ENCODE measurements around the gene ADGRB3. TPM values are rescaled to one million over a fixed set of nuclear protein-coding genes. Genes with fewer than 3 reads are reported as not detected.
A peak's percentile ranks its signal among the peaks of the same experiment; 100 is the strongest.

ADGRB3 gene
- total and polyA plus RNA-seq, 2 experiments from 2014 or later: not detected

DNA sequence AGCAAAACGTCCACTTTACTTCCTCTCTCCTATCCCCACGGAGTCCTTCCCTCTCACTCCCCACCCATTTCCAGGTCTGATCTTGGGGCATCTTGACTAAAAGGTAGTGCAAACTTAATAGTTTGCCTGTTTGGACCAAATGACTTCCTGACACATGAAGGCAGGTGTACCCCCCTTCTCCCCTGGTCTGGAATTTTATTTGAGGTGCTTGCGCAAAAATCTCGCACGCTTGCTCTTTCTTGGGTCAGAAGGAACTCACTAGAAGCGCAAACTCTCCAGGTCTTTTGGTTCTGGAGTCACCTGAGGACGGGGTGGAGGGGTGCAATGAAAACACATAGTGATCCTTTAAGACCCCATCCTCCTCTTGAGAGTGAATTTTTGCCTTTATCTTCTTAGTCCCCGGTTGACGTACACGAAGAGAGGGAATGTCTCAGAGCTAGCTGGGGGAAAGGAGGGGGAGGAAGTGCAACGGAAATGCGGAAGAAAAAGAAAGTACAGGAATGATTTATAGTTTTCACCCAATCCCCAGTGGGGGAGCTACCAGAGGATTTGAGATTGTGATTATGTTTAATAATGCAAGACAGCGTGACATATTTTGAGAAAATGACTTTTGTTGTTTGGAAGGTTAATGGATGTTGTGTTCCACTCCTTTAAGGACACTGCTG lies 4.9 kb downstream of the ADGRB3 start:
- H3K4me2 ChIP-seq (ENCODE audit: unreplicated experiment): no peak overlapping the region
- H3K27ac ChIP-seq: no peak overlapping the region
- no peaks in the 10 kb centered on the region for H4K20me1 ChIP-seq (ENCODE audit: insufficient read depth)
- H2AFZ ChIP-seq: peak overlapping the region; percentile 46; the same call in 1 of the 2 replicates
- H3K4me3 ChIP-seq: no peak overlapping the region
- no peaks in the 10 kb centered on the region for H3K4me1 ChIP-seq (ENCODE audit: insufficient read depth)
- H3K79me2 ChIP-seq (ENCODE audit: insufficient read depth): no peaks in the 10 kb centered on the region
- no peaks in the 10 kb centered on the region for H3F3A ChIP-seq (ENCODE audit: insufficient read depth)
- peaks cover 33% of the 10 kb centered on the region for H3K27me3 ChIP-seq (replicated peaks; ENCODE audit: insufficient read depth)
- in situ Hi-C loops (cut with MboI): no loop called here
- no peaks in the 10 kb centered on the region for H3K9me3 ChIP-seq (ENCODE audit: low read depth)
- H3K9me2 ChIP-seq (ENCODE audit: insufficient read depth): no peaks in the 10 kb centered on the region
- 31 to 32% methylated on average over 13 of the region's 13 CpGs for WGBS, 2 experiments (ENCODE audit: low coverage in 1 of 2, low lambda C conversion rate in 2 of 2, missing lambda C conversion rate in 2 of 2)
- TF ChIP-seq EZH2 (IDR thresholded peaks at IDR 0.05; ENCODE audit: insufficient read depth, poor library complexity, severe bottlenecking) (no peak), EZH2phosphoT487 (IDR thresholded peaks at IDR 0.05; ENCODE audit: insufficient read depth, low read depth) (no peak)
- no peaks in the 10 kb centered on the region for H3K36me3 ChIP-seq (ENCODE audit: low read depth)
- DNase-seq: no peak
- H3K9ac ChIP-seq: no peak overlapping the region

GRCh38 chr6:68640491-68640835 lies 5.4 kb downstream of the ADGRB3 start:
- Histone ChIP-seq H3K36me3 (ENCODE audit: low read depth) (no peaks in the 10 kb centered on the region), H3K27ac (no peak overlapping the region), H4K20me1 (ENCODE audit: insufficient read depth) (no peaks in the 10 kb centered on the region), H3K4me2 (ENCODE audit: unreplicated experiment) (no peak overlapping the region), H3K4me1 (ENCODE audit: insufficient read depth) (no peaks in the 10 kb centered on the region), H2AFZ (peak overlapping the region; percentile 46; the same call in 1 of the 2 replicates), H3K9ac (no peak overlapping the region), H3F3A (ENCODE audit: insufficient read depth) (no peaks in the 10 kb centered on the region), H3K4me3 (no peak overlapping the region), H3K79me2 (ENCODE audit: insufficient read depth) (no peaks in the 10 kb centered on the region), H3K9me2 (ENCODE audit: insufficient read depth) (no peaks in the 10 kb centered on the region), H3K9me3 (ENCODE audit: low read depth) (no peaks in the 10 kb centered on the region), H3K27me3 (replicated peaks; ENCODE audit: insufficient read depth) (peaks cover 30% of the 10 kb centered on the region)
- WGBS, 2 experiments (ENCODE audit: low coverage in 1 of 2, low lambda C conversion rate in 2 of 2, missing lambda C conversion rate in 2 of 2): 0 to 2% methylated on average over 3 of the region's 3 CpGs
- in situ Hi-C loops (cut with MboI): no loop called here
- TF ChIP-seq EZH2phosphoT487 (IDR thresholded peaks at IDR 0.05; ENCODE audit: insufficient read depth, low read depth) (no peak), EZH2 (IDR thresholded peaks at IDR 0.05; ENCODE audit: insufficient read depth, poor library complexity, severe bottlenecking) (no peak)
- DNase-seq: no peak

DNA sequence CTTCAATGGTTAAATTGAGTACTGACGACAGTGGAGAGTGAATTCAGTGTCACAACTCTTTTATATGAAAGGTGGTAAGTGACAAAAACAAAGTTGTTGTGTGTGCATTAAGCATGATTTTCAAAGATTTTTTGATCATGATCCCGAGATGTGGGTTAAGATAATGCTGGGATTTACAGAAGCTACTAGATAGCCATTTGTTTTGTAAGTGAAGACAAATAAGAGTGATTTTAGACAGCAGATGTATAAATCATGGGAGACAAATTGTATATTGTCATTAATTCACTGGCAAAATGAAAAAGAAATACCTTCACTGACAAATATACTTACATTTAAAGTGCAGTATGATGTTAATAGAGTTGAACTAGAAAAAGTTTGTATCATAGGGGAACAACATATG lies 6.1 kb downstream of the ADGRB3 start:
- Histone ChIP-seq H3K4me2 (ENCODE audit: unreplicated experiment) (no peak overlapping the region), H3K27ac (no peak overlapping the region), H3F3A (ENCODE audit: insufficient read depth) (no peaks in the 10 kb centered on the region), H4K20me1 (ENCODE audit: insufficient read depth) (no peaks in the 10 kb centered on the region), H3K36me3 (ENCODE audit: low read depth) (no peaks in the 10 kb centered on the region), H3K4me3 (no peak overlapping the region), H3K9me3 (ENCODE audit: low read depth) (no peaks in the 10 kb centered on the region), H3K9ac (no peak overlapping the region), H3K4me1 (ENCODE audit: insufficient read depth) (no peaks in the 10 kb centered on the region), H3K79me2 (ENCODE audit: insufficient read depth) (no peaks in the 10 kb centered on the region), H2AFZ (no peak overlapping the region), H3K9me2 (ENCODE audit: insufficient read depth) (no peaks in the 10 kb centered on the region), H3K27me3 (replicated peaks; ENCODE audit: insufficient read depth) (peaks cover 23% of the 10 kb centered on the region)
- TF ChIP-seq EZH2phosphoT487 (IDR thresholded peaks at IDR 0.05; ENCODE audit: insufficient read depth, low read depth): no peak
- TF ChIP-seq EZH2 (IDR thresholded peaks at IDR 0.05; ENCODE audit: insufficient read depth, poor library complexity, severe bottlenecking): no peak
- in situ Hi-C loops (cut with MboI): no loop called here
- 48 to 65% methylated on average over 2 of the region's 2 CpGs for whole genome bisulfite sequencing, 2 experiments (ENCODE audit: low coverage in 1 of 2, low lambda C conversion rate in 2 of 2, missing lambda C conversion rate in 2 of 2)
- DNase-seq: no peak

DNA sequence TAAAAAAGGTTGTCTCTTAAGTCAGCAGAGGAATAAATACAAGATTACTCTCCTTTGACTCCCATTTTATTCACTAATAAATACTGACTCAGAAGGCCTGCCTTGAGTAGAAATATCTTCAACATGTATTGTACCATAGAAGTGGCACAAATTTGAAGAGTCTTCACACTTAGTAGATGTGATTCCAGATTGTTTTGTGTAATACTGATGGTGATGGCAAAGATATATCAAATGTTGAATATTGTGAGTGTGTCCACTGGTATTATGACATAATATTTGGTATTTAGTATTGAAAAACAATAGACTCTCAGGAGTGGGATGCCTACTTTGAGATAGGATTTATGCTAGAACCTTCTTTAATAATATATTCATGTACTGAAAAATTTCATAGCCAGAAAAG lies 7.0 kb downstream of the ADGRB3 start:
- TF ChIP-seq EZH2 (IDR thresholded peaks at IDR 0.05; ENCODE audit: insufficient read depth, poor library complexity, severe bottlenecking) (no peak), EZH2phosphoT487 (IDR thresholded peaks at IDR 0.05; ENCODE audit: insufficient read depth, low read depth) (no peak)

DNA sequence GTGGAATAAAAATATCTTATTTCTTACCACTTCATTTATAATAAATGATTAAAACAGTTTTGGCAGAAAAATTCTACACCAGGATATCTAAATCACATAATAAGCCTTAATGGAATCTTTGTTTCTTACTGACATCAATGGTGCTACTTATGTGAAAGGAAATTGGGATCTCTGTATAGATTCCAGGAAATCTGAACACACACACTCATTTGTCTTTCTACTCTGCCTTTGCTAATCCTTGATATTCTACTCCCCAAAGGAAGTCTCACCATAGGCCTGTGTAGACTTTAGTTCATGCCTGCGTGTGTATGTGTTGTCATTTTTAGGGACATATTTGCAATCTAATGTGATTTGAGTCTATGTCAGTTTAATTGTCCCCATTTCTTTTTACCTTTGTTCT lies 7.9 kb downstream of the ADGRB3 start:
- Histone ChIP-seq H3K4me3 (no peak overlapping the region), H3K9ac (no peak overlapping the region), H3K4me2 (ENCODE audit: unreplicated experiment) (no peak overlapping the region), H3K79me2 (ENCODE audit: insufficient read depth) (no peaks in the 10 kb centered on the region), H3K9me2 (ENCODE audit: insufficient read depth) (no peaks in the 10 kb centered on the region), H3K4me1 (ENCODE audit: insufficient read depth) (no peaks in the 10 kb centered on the region), H3K27me3 (replicated peaks; ENCODE audit: insufficient read depth) (peaks cover 5% of the 10 kb centered on the region; the same call in 1 of the 2 replicates), H3F3A (ENCODE audit: insufficient read depth) (no peaks in the 10 kb centered on the region), H2AFZ (no peak overlapping the region), H3K27ac (no peak overlapping the region), H3K9me3 (ENCODE audit: low read depth) (no peaks in the 10 kb centered on the region), H4K20me1 (ENCODE audit: insufficient read depth) (no peaks in the 10 kb centered on the region), H3K36me3 (ENCODE audit: low read depth) (no peaks in the 10 kb centered on the region)
- no peak for DNase-seq
- TF ChIP-seq EZH2phosphoT487 (IDR thresholded peaks at IDR 0.05; ENCODE audit: insufficient read depth, low read depth) (no peak), EZH2 (IDR thresholded peaks at IDR 0.05; ENCODE audit: insufficient read depth, poor library complexity, severe bottlenecking) (no peak)
- WGBS, 2 experiments (ENCODE audit: low coverage in 1 of 2, low lambda C conversion rate in 2 of 2, missing lambda C conversion rate in 2 of 2): 81 to 86% methylated on average over 1 of the region's 1 CpG
- in situ Hi-C loops (cut with MboI): no loop called here

More for the DNA sequence above, 7.0 kb downstream of the ADGRB3 start:
- no peaks in the 10 kb centered on the region for H3K79me2 ChIP-seq (ENCODE audit: insufficient read depth)
- no peaks in the 10 kb centered on the region for H4K20me1 ChIP-seq (ENCODE audit: insufficient read depth)
- no peak overlapping the region for H3K4me3 ChIP-seq
- no peaks in the 10 kb centered on the region for H3F3A ChIP-seq (ENCODE audit: insufficient read depth)
- in situ Hi-C loops (cut with MboI): no loop called here
- no peaks in the 10 kb centered on the region for H3K9me2 ChIP-seq (ENCODE audit: insufficient read depth)
- no peaks in the 10 kb centered on the region for H3K36me3 ChIP-seq (ENCODE audit: low read depth)
- H3K9ac ChIP-seq: no peak overlapping the region
- peaks cover 14% of the 10 kb centered on the region for H3K27me3 ChIP-seq (replicated peaks; ENCODE audit: insufficient read depth)
- H2AFZ ChIP-seq: no peak overlapping the region
- H3K27ac ChIP-seq: no peak overlapping the region
- H3K9me3 ChIP-seq (ENCODE audit: low read depth): no peaks in the 10 kb centered on the region
- no peaks in the 10 kb centered on the region for H3K4me1 ChIP-seq (ENCODE audit: insufficient read depth)
- no peak for DNase-seq
- H3K4me2 ChIP-seq (ENCODE audit: unreplicated experiment): no peak overlapping the region
